H1 (cell line): ENCODE data around the gene SMYD1. TPM values are rescaled to one million over a fixed set of nuclear protein-coding genes. Genes with fewer than 3 reads are reported as not detected.

Source experiments
- CTCF ChIA-PET: fragments of 300-600 bp; sonication (Branson Sonifier 250); formaldehyde crosslinking; loops from one replicate; lab custom pipeline; 2021; ENCODE audit not compliant: partially characterized antibody; lab: Charles Lee
- POLR2A ChIA-PET: fragments of 300-600 bp; sonication (Branson Sonifier 250); formaldehyde crosslinking; loops from one replicate; lab custom pipeline; 2021; ENCODE audit warnings: inconsistent platforms; ENCODE audit not compliant: partially characterized antibody; lab: Charles Lee
- DNase-seq, 2 experiments: peaks; one replicate each; pipeline versions ENCODE4 v3.0.0 to v3.0.0-alpha.2; 2010 to 2022; ENCODE audit warnings: low spot score in 2 of 2, low read depth in 1 of 2, mixed read lengths in 1 of 2
- FAIRE-seq: peaks from 2 replicates; lab custom pipeline; 2011; peaks lifted over from hg19 to GRCh38; lab: Jason Lieb, UNC
- H2AFZ ChIP-seq: 2 replicates; pipeline ENCODE4 v1.8.1; 2012; ENCODE audit warnings: low read length, inconsistent platforms
- H2AK5ac ChIP-seq: 2 replicates; pipeline ENCODE4 v1.6.1; 2013; ENCODE audit warnings: low read depth, low read length
- H2BK120ac ChIP-seq: replicated peaks from 2 replicates; pipeline ENCODE3; 2013; ENCODE audit warnings: low read depth, low read length, inconsistent platforms
- H2BK12ac ChIP-seq: 2 replicates; pipeline ENCODE4 v1.6.1; 2013; ENCODE audit warnings: low read depth, low read length
- H2BK15ac ChIP-seq: 2 replicates; pipeline ENCODE4 v1.6.1; 2013; ENCODE audit warnings: low read length
- H2BK20ac ChIP-seq: 2 replicates; pipeline ENCODE4 v1.6.1; 2013; ENCODE audit warnings: low read length
- H2BK5ac ChIP-seq: 2 replicates; pipeline ENCODE4 v1.6.1; 2013; ENCODE audit warnings: low read depth, low read length
- H3K14ac ChIP-seq: 2 replicates; pipeline ENCODE4 v1.6.1; 2013; ENCODE audit warnings: inconsistent platforms; ENCODE audit not compliant: insufficient read length
- H3K18ac ChIP-seq: 2 replicates; pipeline ENCODE4 v1.6.1; 2013; ENCODE audit warnings: low read length; ENCODE audit errors: extremely low read depth
- H3K23ac ChIP-seq: 2 replicates; pipeline ENCODE4 v1.6.1; 2013; ENCODE audit warnings: inconsistent platforms; ENCODE audit not compliant: insufficient read length
- H3K23me2 ChIP-seq: 2 replicates; pipeline ENCODE4 v1.6.1; 2013; ENCODE audit warnings: low read depth, low read length
- H3K27ac ChIP-seq: 2 replicates; pipeline ENCODE4 v1.6.1; 2011; ENCODE audit warnings: low read depth, low read length, inconsistent platforms
- H3K27me3 ChIP-seq, 4 experiments: replicated peaks in 1 of 4; 1 replicate in 1 of 4; 2 replicates in 3 of 4; pipeline versions ENCODE4 v1.6.1 to v1.8.1; 2011 to 2013; ENCODE audit warnings: low read length in 3 of 4, mild to moderate bottlenecking in 3 of 4, inconsistent platforms in 2 of 4, mixed read lengths in 2 of 4, moderate library complexity in 1 of 4; ENCODE audit not compliant: control insufficient read depth in 3 of 4, insufficient read depth in 3 of 4; ENCODE audit errors: extremely low read depth in 1 of 4
- H3K36me3 ChIP-seq, 4 experiments: 2 replicates each; pipeline versions ENCODE4 v1.6.1 to v1.8.1; 2011 to 2013; ENCODE audit warnings: mild to moderate bottlenecking in 4 of 4, low read length in 3 of 4, moderate library complexity in 2 of 4, control low read depth in 1 of 4, inconsistent platforms in 1 of 4; ENCODE audit not compliant: insufficient read depth in 4 of 4, control insufficient read depth in 2 of 4
- H3K4ac ChIP-seq: replicated peaks from 2 replicates; pipeline ENCODE3; 2013; ENCODE audit warnings: low read length, low read depth, mixed read lengths, inconsistent platforms; ENCODE audit not compliant: insufficient read length
- H3K4me1 ChIP-seq, 4 experiments: replicated peaks in 1 of 4; 1 replicate in 1 of 4; 2 replicates in 3 of 4; pipeline versions ENCODE4 v1.6.1 to v1.8.1; 2011 to 2013; ENCODE audit warnings: low read length in 3 of 4, inconsistent platforms in 2 of 4, mixed read lengths in 1 of 4; ENCODE audit not compliant: insufficient read depth in 4 of 4, control insufficient read depth in 3 of 4
- H3K4me2 ChIP-seq, 2 experiments: 2 replicates each; pipeline versions ENCODE4 v1.6.1 to v1.8.1; 2011 to 2013; ENCODE audit warnings: low read depth in 2 of 2, low read length in 2 of 2, control low read depth in 1 of 2, inconsistent platforms in 1 of 2, mild to moderate bottlenecking in 1 of 2; ENCODE audit not compliant: insufficient read depth in 1 of 2
- H3K4me3 ChIP-seq, 4 experiments: fragments of 200-600, 300-600 bp in 1 of 4; sonication (generic), shearing (Covaris generic), sonication (Bioruptor Twin) in 1 of 4; 2 replicates each; pipeline versions ENCODE4 v1.5.1 to v1.8.1; 2011 to 2016; ENCODE audit warnings: low read length in 4 of 4, low read depth in 3 of 4, control low read depth in 2 of 4, inconsistent platforms in 2 of 4, mild to moderate bottlenecking in 2 of 4, mixed read lengths in 1 of 4, moderate library complexity in 1 of 4; ENCODE audit not compliant: insufficient read depth in 2 of 4; ENCODE audit errors: extremely low read depth in 1 of 4
- H3K56ac ChIP-seq: replicated peaks from 2 replicates; pipeline ENCODE3; 2013; ENCODE audit warnings: low read depth, mild to moderate bottlenecking, mixed read lengths, low read length, inconsistent platforms; ENCODE audit not compliant: insufficient read length
- H3K79me1 ChIP-seq: 2 replicates; pipeline ENCODE4 v1.6.1; 2013; ENCODE audit warnings: low read depth, low read length, control low read depth
- H3K79me2 ChIP-seq, 2 experiments: 2 replicates each; pipeline versions ENCODE4 v1.6.1 to v1.8.1; 2012 to 2013; ENCODE audit warnings: low read length in 2 of 2, mild to moderate bottlenecking in 2 of 2, inconsistent platforms in 1 of 2; ENCODE audit not compliant: insufficient read depth in 2 of 2, control insufficient read depth in 1 of 2
- H3K9ac ChIP-seq, 4 experiments: replicated peaks in 1 of 4; 1 replicate in 1 of 4; 2 replicates in 3 of 4; pipeline versions ENCODE4 v1.6.1 to v1.8.1; 2011 to 2013; ENCODE audit warnings: low read depth in 3 of 4, low read length in 3 of 4, control low read depth in 2 of 4, mild to moderate bottlenecking in 2 of 4, moderate library complexity in 2 of 4, inconsistent platforms in 1 of 4; ENCODE audit errors: extremely low read depth in 1 of 4
- H3K9me3 ChIP-seq, 2 experiments: 2 replicates each; pipeline versions ENCODE4 v1.6.1 to v1.8.1; 2012 to 2013; ENCODE audit warnings: mild to moderate bottlenecking in 2 of 2, moderate library complexity in 2 of 2, control low read depth in 1 of 2, inconsistent platforms in 1 of 2, low read depth in 1 of 2, low read length in 1 of 2, mixed read lengths in 1 of 2; ENCODE audit not compliant: insufficient read depth in 2 of 2
- H4K20me1 ChIP-seq, 2 experiments: replicated peaks in 1 of 2; 2 replicates each; pipeline versions ENCODE3 to v1.8.1; 2011 to 2013; ENCODE audit warnings: inconsistent platforms in 2 of 2, low read length in 2 of 2, mild to moderate bottlenecking in 1 of 2; ENCODE audit not compliant: insufficient read depth in 2 of 2, control insufficient read depth in 1 of 2
- H4K5ac ChIP-seq: 2 replicates; pipeline ENCODE4 v1.6.1; 2013; ENCODE audit warnings: low read length, low read depth, mixed read lengths, inconsistent platforms; ENCODE audit not compliant: insufficient read length
- H4K8ac ChIP-seq: 2 replicates; pipeline ENCODE4 v1.8.0; 2013; ENCODE audit warnings: mild to moderate bottlenecking, moderate library complexity, low read length, inconsistent platforms; ENCODE audit not compliant: insufficient read depth; ENCODE audit errors: extremely low read depth
- H4K91ac ChIP-seq: replicated peaks from 2 replicates; pipeline ENCODE3; 2013; ENCODE audit warnings: low read length, mixed read lengths, inconsistent platforms; ENCODE audit not compliant: insufficient read length
- ASH2L ChIP-seq: fragments of 200-600, 300-600 bp; sonication (generic); IDR thresholded peaks from one replicate; pipeline ENCODE4 v1.7.1; 2017; ENCODE audit warnings: low read length
- CBX5 ChIP-seq: fragments of 300-800, 300-1000 bp; sonication (generic); IDR thresholded peaks from 2 replicates; pipeline ENCODE4 v1.7.1; 2016; ENCODE audit warnings: antibody characterized with exemption, low read length, low read depth
- EZH2 ChIP-seq: fragments of 200-600 bp; sonication (generic); IDR thresholded peaks from 2 replicates; pipeline ENCODE4 v1.7.1; 2012; ENCODE audit warnings: low read depth, mild to moderate bottlenecking, moderate library complexity, low read length, inconsistent platforms; ENCODE audit not compliant: severe bottlenecking
- JUN ChIP-seq: IDR thresholded peaks from 2 replicates; pipeline ENCODE4 v1.6.1; 2011; ENCODE audit warnings: low read depth, mild to moderate bottlenecking, improper control_type of control experiment, low read length
- KDM4A ChIP-seq: IDR thresholded peaks from one replicate; pipeline ENCODE4 v1.7.1; 2012; ENCODE audit warnings: low read depth, mild to moderate bottlenecking, moderate library complexity, low read length, inconsistent platforms; ENCODE audit not compliant: severe bottlenecking
- POU5F1 ChIP-seq: IDR thresholded peaks from 2 replicates; pipeline ENCODE4 v1.6.1; 2011; ENCODE audit warnings: low read depth, mild to moderate bottlenecking, low read length, moderate library complexity
- RFX5 ChIP-seq: IDR thresholded peaks from 2 replicates; pipeline ENCODE4 v1.6.1; 2011; ENCODE audit warnings: low read depth, low read length, improper control_type of control experiment, borderline replicate concordance
- RNF2 ChIP-seq: fragments of 200-900, 300-1000 bp; sonication (generic); IDR thresholded peaks from 2 replicates; pipeline ENCODE4 v1.7.1; 2016; ENCODE audit warnings: borderline replicate concordance, low read depth, mild to moderate bottlenecking, antibody characterized with exemption, low read length; ENCODE audit not compliant: poor library complexity, severe bottlenecking; ENCODE audit errors: missing control alignments
- SIN3A ChIP-seq, 2 experiments: IDR thresholded peaks in 1 of 2; conservative IDR thresholded peaks in 1 of 2; 2 replicates each; pipeline ENCODE4 v1.6.1; 2011 to 2012; ENCODE audit warnings: low read length in 2 of 2, improper control_type of control experiment in 1 of 2, low read depth in 1 of 2, mild to moderate bottlenecking in 1 of 2
- WGBS, 2 experiments: shearing (Covaris generic) in 1 of 2; methylation state at CpG; one replicate each; pipeline versions ENCODE4 v1.1.6 to v1.1.7; 2013 to 2015; ENCODE audit warnings: low lambda C conversion rate in 2 of 2, mixed read lengths in 2 of 2, inconsistent platforms in 1 of 2, low coverage in 1 of 2, missing lambda C conversion rate in 1 of 2; ENCODE audit not compliant: insufficient replicate concordance in 2 of 2, insufficient coverage in 1 of 2, insufficient read length in 1 of 2; ENCODE audit errors: extremely low coverage in 1 of 2, missing lambda C conversion rate in 1 of 2; 5-methylcytosine and 5-hydroxymethylcytosine counted together
- polyA plus RNA-seq, 7 experiments: library from polyadenylated mRNA; depleted of rRNA in 3 of 7; stranded (reverse) in 5 of 7; unstranded in 2 of 7; fragments of >200 nt in 5 of 7; fragments of 200-250 nt in 2 of 7; gene quantifications; 1 replicate in 5 of 7; 2 replicates in 1 of 7; 4 replicates in 1 of 7; pipeline versions ENCODE4 v1.2.1 to v1.2.3, GENCODE V29; 2011 to 2013; ENCODE audit warnings: missing spikeins in 2 of 7, mixed read lengths in 2 of 7
- total RNA-seq: library from RNA; stranded (reverse); fragmentation: NEBNext Ultra II Directional; extraction: Animal tissue kit (Norgen Biotek cat#: 25700); gene quantifications from 2 replicates; pipeline ENCODE4 v1.2.1, GENCODE V29; 2021

Gene SMYD1
- total and polyA plus RNA-seq, 2 of the 8 experiments (the other 6 are each of a cell fraction or from before 2014, with no cell fraction given): 0.06 TPM; not detected in 1

GRCh38 chr2:88053296-88053695 is 14.3 kb upstream of the SMYD1 start:
- CTCF ChIA-PET: no interaction called here
- 92% methylated on average over 1 of the region's 1 CpG; no CpG with 5 or more reads in 1 of the 2 experiments for WGBS, 2 experiments
- H2AFZ ChIP-seq: no peak overlapping the region
- no peak overlapping the region for H3K4me2 ChIP-seq
- peaks cover 0 to 6% of the 10 kb centered on the region in 2 experiments for H4K20me1 ChIP-seq
- H3K56ac ChIP-seq: no peak overlapping the region
- 0 out of 2 replicates have a peak, but pooled peaks cover 3% of the 10 kb centered on the region for H3K79me1 ChIP-seq
- peaks cover 4 to 24% of the 10 kb centered on the region in 2 experiments; a peak in 3 of 4 replicates for H3K79me2 ChIP-seq
- H4K91ac ChIP-seq: no peak overlapping the region
- H3K27me3 ChIP-seq: no peaks in the 10 kb centered on the region
- H4K8ac ChIP-seq: no peak overlapping the region
- peaks cover 0 to 12% (median 0%) of the 10 kb centered on the region in 4 experiments; a peak in 1 of 8 replicates for H3K36me3 ChIP-seq
- POLR2A ChIA-PET: interaction anchor here (2.4 kb wide), 1 partner anchor 36 kb away, joined by 26 read pairs; the partner anchor contains the start of gene RNU2-63P
- H2BK12ac ChIP-seq: no peak overlapping the region
- no peak overlapping the region for H4K5ac ChIP-seq
- H3K4me3 ChIP-seq: no peak overlapping the region
- no peak overlapping the region for H3K18ac ChIP-seq
- DNase-seq: no peak
- no peak for FAIRE-seq
- no peak overlapping the region for H3K27ac ChIP-seq
- H3K9me3 ChIP-seq: no peaks in the 10 kb centered on the region
- no peak for TF ChIP-seq RFX5
- no peak for TF ChIP-seq EZH2
- TF ChIP-seq RNF2: no peak
- no peak for TF ChIP-seq POU5F1
- TF ChIP-seq ASH2L: no peak
- TF ChIP-seq SIN3A (conservative IDR thresholded peaks at IDR 0.05 in 1 of 2, IDR thresholded peaks at IDR 0.05 in 1 of 2; ENCODE audit: low read depth in 1 of 2, low read length in 2 of 2): no peak
- TF ChIP-seq CBX5: no peak
- no peak for TF ChIP-seq KDM4A
- no peak for TF ChIP-seq JUN
- TF ChIP-seq, all 59 proteins: peak for 0
- Histone ChIP-seq H3K23me2 (no peaks in the 10 kb centered on the region; the same call in 1 of the 2 replicates), H3K4ac (no peak overlapping the region), H3K4me1 (peaks cover 0 to 8% (median 4%) of the 10 kb centered on the region in 4 experiments; a peak in 5 of 7 replicates), H3K23ac (no peak overlapping the region), H2BK20ac (no peak overlapping the region), H3K14ac (no peak overlapping the region), H3K9ac (no peak overlapping the region), H2AK5ac (no peak overlapping the region), H2BK120ac (no peak overlapping the region), H2BK15ac (no peak overlapping the region), H2BK5ac (no peak overlapping the region)
